ENCODE data around the gene KRTAP10-8.

The KRTAP10-8 gene

DNA sequence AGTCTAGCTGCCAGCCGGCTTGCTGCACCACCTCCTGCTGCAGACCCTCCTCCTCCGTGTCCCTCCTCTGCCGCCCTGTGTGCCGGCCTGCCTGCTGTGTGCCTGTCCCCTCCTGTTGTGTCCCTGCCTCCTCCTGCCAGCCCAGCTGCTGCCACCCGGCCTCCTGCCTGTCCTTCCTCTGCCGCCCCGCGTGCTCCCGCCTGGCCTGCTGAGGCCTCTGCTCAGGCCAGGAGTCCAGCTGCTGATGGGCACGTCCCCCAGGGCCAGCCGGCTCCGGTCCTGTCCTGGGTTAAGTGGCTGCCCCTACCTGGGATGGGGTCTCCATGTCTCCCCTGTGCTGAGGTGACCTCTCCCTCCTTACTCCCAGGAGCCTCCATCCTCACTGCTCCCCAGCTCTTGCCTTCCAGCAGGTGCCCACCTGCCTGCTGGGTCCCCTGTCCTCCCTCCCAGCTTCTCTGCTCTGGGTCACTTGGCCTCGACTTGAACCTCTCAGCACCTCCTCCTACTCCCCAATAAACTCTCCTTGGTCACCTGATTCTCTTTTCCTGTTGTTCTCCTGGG, 870 bp downstream of the KRTAP10-8 start:
- Histone ChIP-seq H3K27me3 (ENCODE audit: insufficient read depth, low read length) (no peaks in the 10 kb centered on the region), H3K36me3 (ENCODE audit: insufficient read depth, low read length) (no peaks in the 10 kb centered on the region), H3K9me3 (ENCODE audit: low read length) (peaks cover 3% of the 10 kb centered on the region), H2AFZ (ENCODE audit: low read depth, low read length) (no peak overlapping the region), H3K4me3 (ENCODE audit: low read length) (no peak overlapping the region), H3K4me1 (ENCODE audit: insufficient read depth, low read length) (no peaks in the 10 kb centered on the region)

DNA sequence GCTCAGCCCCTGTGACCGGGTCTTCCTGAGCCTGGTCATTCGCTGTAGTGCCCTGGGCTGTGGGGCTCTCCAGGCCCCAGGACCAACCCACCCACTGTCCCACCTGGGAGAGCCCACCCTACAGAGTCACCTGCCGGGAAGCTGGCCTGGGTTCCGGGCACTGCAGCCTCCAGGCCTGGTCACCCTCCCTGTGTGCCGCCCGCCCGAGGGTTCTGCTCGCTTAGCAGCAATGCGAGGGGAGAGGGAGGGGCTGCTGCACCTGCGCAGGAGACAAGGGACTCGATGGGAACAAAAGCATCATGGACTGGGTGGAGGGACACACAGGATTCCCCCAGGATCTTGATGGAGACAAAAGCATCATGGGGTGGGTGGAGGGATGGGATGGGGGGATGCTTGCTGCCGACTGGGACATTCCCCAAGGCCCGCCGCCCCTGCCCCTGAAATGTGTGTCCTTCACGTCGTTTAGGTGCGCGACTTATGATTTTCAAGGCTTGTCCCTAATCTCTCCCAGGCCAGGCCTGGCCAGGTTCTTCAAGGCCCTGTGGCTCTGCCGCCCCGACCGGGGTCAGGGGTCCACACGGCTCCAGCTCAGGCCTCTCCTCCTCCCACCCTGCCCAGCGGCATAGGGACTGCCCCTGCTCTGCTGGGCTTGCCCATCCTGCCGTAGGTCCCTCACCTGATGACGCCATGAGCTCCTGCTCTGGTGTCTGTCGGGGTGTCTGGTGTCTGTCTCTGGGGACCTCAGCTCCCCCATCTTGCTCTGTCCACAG, 1.7 kb downstream of the KRTAP10-8 start:
- no peak overlapping the region for H2AFZ ChIP-seq (ENCODE audit: low read depth, low read length)
- no peaks in the 10 kb centered on the region for H3K4me1 ChIP-seq (ENCODE audit: insufficient read depth, low read length)
- no peaks in the 10 kb centered on the region for H3K36me3 ChIP-seq (ENCODE audit: insufficient read depth, low read length)
- no peak overlapping the region for H3K4me3 ChIP-seq (ENCODE audit: low read length)
- H3K9me3 ChIP-seq (ENCODE audit: low read length) = peaks cover 3% of the 10 kb centered on the region
- H3K27me3 ChIP-seq (ENCODE audit: insufficient read depth, low read length) = no peaks in the 10 kb centered on the region

DNA sequence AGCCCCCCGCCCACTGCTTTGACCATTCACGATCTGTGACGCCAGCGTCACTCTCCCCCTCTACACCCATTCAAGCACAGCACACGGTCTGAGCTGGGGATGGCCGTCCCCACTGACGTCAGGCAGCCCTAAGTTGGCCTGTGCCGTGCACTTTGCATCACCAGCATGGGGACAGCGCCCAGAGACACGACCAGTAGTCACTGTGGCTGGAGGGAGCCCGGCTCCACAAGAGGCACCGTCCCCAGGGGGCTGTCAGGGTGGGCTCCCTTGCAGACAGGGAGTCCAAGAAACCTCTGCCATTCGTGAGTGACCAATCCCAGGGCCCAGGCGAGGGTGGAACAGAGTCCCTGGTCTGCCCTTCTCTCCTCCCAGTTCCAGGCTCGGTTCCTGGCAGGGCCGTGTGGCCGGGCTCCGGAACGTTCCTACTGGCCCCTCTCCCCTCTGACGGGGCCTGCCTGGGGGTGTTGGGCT, 2.3 kb downstream of the KRTAP10-8 start:
- Histone ChIP-seq H3K4me3 (ENCODE audit: low read length) (no peak overlapping the region), H3K36me3 (ENCODE audit: insufficient read depth, low read length) (no peaks in the 10 kb centered on the region), H3K27me3 (ENCODE audit: insufficient read depth, low read length) (no peaks in the 10 kb centered on the region), H3K9me3 (ENCODE audit: low read length) (peaks cover 3% of the 10 kb centered on the region), H3K4me1 (ENCODE audit: insufficient read depth, low read length) (no peaks in the 10 kb centered on the region), H2AFZ (ENCODE audit: low read depth, low read length) (no peak overlapping the region)

DNA sequence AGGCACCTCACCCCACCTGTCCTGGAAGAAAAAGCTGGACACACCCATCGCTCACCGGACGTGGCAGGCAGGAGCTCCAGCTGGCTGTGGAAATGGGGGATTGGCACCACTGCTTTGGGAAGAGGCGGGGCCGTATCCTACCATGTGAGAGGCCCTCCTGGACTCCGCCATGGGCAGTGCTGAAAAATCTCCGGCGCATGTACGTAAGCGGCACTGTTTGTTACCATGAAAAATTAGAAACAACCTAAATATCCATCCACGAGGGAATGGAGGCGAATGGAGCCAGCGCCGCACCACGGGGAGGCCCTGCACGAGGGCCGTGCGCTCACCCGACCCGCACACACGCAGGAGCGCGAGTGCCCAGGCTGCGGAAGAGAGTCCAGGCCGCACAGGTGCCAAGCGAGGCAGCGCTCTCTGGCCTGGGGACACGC, 3.1 kb downstream of the KRTAP10-8 start:
- Histone ChIP-seq H3K36me3 (ENCODE audit: insufficient read depth, low read length) (no peaks in the 10 kb centered on the region), H3K9me3 (ENCODE audit: low read length) (peaks cover 3% of the 10 kb centered on the region), H2AFZ (ENCODE audit: low read depth, low read length) (no peak overlapping the region), H3K4me3 (ENCODE audit: low read length) (no peak overlapping the region), H3K27me3 (ENCODE audit: insufficient read depth, low read length) (no peaks in the 10 kb centered on the region), H3K4me1 (ENCODE audit: insufficient read depth, low read length) (no peaks in the 10 kb centered on the region)

DNA sequence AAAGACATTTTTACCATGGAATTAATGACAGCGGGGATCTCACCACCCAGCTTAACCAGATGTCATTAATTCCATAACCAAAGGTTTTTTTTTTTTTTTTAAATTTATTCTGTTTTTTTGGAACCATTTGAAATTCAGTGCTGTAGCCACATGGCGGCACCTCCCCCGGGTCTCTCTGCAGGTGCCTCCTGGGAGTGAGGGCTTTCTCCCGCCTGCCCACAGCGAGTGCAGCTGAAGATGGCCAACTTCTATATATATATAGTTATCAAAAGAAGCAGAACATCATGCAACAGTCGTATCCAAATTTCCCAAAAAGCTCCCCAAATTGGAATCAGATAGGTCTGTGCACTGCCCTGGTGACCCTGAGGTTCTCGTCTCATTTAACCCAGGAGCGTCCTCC, 3.6 kb downstream of the KRTAP10-8 start:
- Histone ChIP-seq H3K27me3 (ENCODE audit: insufficient read depth, low read length) (no peaks in the 10 kb centered on the region), H2AFZ (ENCODE audit: low read depth, low read length) (no peak overlapping the region), H3K4me1 (ENCODE audit: insufficient read depth, low read length) (no peaks in the 10 kb centered on the region), H3K4me3 (ENCODE audit: low read length) (no peak overlapping the region), H3K9me3 (ENCODE audit: low read length) (peaks cover 3% of the 10 kb centered on the region), H3K36me3 (ENCODE audit: insufficient read depth, low read length) (no peaks in the 10 kb centered on the region)

DNA sequence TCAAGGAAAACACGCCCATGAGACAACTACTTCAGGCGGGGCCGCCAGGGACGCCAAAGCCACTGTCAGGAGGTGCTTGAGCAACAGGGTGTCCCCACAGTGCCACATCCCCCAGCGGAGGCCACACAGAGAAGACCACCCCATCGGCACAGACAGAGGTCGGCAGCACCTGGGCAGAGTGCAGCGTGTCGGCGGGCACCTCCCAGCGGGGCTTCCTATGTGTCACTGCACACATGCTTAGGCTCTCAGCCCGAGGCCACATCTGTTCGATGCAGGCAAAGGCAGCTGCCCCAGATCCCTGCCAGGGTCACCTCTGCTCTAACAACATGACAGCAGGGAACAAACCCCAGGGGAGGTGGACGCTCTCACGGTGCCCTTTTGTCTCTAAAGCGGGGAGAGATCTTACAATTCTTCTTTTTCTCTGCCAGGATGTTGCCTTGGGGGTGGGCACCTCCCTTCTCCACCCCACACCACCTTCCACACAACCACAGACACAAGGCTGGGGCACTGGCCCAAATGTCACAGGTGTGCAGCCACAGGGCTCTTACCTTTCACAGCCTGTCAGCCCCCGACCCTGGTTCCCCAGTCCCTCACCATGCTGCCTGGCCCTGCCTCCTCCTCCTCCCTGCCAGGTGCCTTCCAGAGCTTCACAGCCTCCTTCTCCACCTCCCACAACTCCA, 4.2 kb downstream of the KRTAP10-8 start:
- H3K27me3 ChIP-seq (ENCODE audit: insufficient read depth, low read length) = no peaks in the 10 kb centered on the region
- no peaks in the 10 kb centered on the region for H3K4me1 ChIP-seq (ENCODE audit: insufficient read depth, low read length)
- H3K9me3 ChIP-seq (ENCODE audit: low read length) = peaks cover 3% of the 10 kb centered on the region
- no peak overlapping the region for H3K4me3 ChIP-seq (ENCODE audit: low read length)
- no peaks in the 10 kb centered on the region for H3K36me3 ChIP-seq (ENCODE audit: insufficient read depth, low read length)
- no peak overlapping the region for H2AFZ ChIP-seq (ENCODE audit: low read depth, low read length)

DNA sequence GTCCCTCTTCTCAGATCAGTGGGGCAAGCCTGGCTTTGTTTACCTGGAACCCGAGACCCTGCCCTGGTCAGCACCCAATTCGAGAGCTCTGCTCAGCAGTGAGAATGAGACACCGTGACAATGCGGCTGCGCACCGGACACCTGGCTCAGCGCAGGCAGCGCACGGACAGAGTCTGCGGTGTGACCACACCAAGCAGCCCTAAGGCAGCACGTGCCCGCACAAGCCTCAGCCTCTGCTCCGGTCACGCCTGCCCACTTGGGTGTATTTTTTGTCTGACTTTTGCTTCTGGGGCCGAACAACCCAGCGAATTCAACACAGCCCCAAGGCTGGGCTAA, 4.7 kb downstream of the KRTAP10-8 start:
- Histone ChIP-seq H3K27me3 (ENCODE audit: insufficient read depth, low read length) (no peaks in the 10 kb centered on the region), H3K36me3 (ENCODE audit: insufficient read depth, low read length) (no peaks in the 10 kb centered on the region), H2AFZ (ENCODE audit: low read depth, low read length) (no peak overlapping the region), H3K9me3 (ENCODE audit: low read length) (peaks cover 3% of the 10 kb centered on the region), H3K4me1 (ENCODE audit: insufficient read depth, low read length) (no peaks in the 10 kb centered on the region), H3K4me3 (ENCODE audit: low read length) (no peak overlapping the region)

DNA sequence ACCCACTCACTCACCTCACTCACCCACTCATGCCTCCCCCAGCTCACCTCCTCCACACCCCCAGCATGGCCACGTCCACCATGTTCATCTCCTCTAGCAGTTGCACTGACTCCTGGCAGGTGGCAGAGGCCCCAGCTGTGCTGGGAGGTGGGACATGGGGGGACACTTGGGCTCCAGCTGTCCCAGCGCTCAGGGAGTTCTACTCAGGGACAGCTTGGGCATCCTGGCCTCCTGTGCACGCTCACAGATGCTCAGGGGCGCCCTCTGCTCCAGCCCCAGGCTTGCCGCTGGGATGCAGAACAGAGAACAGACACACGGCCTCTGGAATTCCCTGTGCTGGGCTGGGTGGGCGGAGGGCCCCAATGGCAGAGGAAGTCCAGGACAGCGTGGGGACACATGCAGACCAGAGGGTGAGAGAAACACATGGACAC, 5.2 kb downstream of the KRTAP10-8 start:
- Histone ChIP-seq H3K4me1 (ENCODE audit: insufficient read depth, low read length) (no peaks in the 10 kb centered on the region), H2AFZ (ENCODE audit: low read depth, low read length) (no peak overlapping the region), H3K27me3 (ENCODE audit: insufficient read depth, low read length) (no peaks in the 10 kb centered on the region), H3K4me3 (ENCODE audit: low read length) (no peak overlapping the region), H3K36me3 (ENCODE audit: insufficient read depth, low read length) (no peaks in the 10 kb centered on the region), H3K9me3 (ENCODE audit: low read length) (no peaks in the 10 kb centered on the region)

DNA sequence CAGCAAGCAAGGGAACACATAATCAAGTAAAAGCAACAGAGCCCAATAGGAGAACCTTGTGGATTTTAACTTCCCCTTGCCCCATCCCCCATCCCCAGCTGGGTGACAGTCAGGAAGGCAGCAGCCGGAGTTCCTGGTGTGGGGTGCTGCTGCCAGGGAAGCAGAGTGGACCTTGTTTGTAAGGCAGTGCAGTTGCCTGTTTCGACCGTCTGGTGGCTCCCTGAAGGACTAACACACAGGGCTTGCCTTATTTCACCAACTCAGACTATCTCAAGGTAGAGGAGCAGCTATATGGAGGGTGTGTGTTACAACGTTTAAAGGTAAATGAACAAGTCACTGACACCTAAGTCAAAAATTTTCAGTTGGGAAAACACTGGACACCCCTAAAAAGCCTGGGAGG, 6.6 kb downstream of the KRTAP10-8 start:
- Histone ChIP-seq H3K36me3 (ENCODE audit: insufficient read depth, low read length) (no peaks in the 10 kb centered on the region), H3K4me1 (ENCODE audit: insufficient read depth, low read length) (no peaks in the 10 kb centered on the region), H3K4me3 (ENCODE audit: low read length) (no peak overlapping the region), H2AFZ (ENCODE audit: low read depth, low read length) (no peak overlapping the region), H3K9me3 (ENCODE audit: low read length) (no peaks in the 10 kb centered on the region), H3K27me3 (ENCODE audit: insufficient read depth, low read length) (no peaks in the 10 kb centered on the region)

DNA sequence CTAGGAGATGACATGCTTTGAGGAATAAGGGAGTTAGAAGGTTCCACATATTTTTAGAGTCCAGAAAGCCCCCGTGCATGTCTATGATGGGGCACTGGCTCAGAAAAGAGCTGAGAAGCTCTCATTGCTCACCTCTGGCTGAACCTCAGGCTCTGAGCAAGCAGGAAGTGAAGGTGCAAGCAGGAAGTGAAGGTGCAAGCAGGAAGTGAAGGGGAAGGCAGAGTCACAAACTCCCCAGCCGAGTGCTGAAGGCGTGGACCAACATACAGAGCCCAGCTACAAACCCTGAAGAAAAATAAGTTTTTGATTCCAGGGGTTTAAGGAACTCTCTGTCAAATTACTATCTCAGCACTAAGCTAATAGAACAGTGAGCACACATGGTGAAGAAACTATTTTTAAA, 7.0 kb downstream of the KRTAP10-8 start:
- Histone ChIP-seq H3K27me3 (ENCODE audit: insufficient read depth, low read length) (no peaks in the 10 kb centered on the region), H3K9me3 (ENCODE audit: low read length) (no peaks in the 10 kb centered on the region), H3K4me3 (ENCODE audit: low read length) (no peak overlapping the region), H2AFZ (ENCODE audit: low read depth, low read length) (no peak overlapping the region), H3K36me3 (ENCODE audit: insufficient read depth, low read length) (no peaks in the 10 kb centered on the region), H3K4me1 (ENCODE audit: insufficient read depth, low read length) (no peaks in the 10 kb centered on the region)

DNA sequence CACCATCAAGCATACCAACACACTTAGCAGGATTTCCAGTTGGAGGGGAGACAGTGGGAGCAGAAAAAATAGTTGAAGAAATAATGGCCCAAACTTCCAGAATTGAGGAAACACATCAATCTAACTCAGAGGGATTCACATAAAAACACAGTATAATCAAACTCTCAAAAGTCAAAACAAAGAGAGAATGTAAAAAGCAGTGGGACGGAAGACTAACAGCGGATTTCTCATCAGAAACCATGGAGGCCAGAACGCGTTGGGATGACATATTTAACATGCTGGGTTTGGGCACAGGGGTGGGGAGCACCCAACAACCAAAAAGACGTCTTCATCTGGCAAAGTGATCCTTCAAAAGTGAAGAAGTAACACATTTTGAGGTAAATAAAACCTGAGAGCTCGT, 8.0 kb downstream of the KRTAP10-8 start:
- Histone ChIP-seq H3K9me3 (ENCODE audit: low read length) (no peaks in the 10 kb centered on the region), H3K4me3 (ENCODE audit: low read length) (no peak overlapping the region), H3K27me3 (ENCODE audit: insufficient read depth, low read length) (no peaks in the 10 kb centered on the region)

DNA sequence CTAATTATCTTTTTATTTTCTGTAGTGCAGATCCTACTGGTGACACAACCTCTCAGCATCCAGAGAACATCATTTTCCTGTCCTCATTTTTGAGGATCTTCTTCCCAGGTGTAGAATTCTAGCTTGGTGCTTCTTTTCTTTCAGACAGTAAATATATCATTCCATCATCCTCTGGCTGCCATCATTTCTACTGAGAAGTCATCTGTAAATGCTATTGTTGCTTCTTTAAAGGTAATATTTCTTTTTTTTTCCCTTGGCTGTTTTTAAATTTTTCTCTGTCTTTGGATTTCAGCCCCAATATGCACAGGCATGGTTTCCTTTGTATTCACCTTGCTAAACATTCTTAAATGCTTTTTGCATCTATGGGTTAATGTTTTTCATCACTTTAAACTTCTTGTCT, 11.7 kb downstream of the KRTAP10-8 start:
- H3K27me3 ChIP-seq (ENCODE audit: insufficient read depth, low read length) = no peaks in the 10 kb centered on the region
- no peak overlapping the region for H3K4me3 ChIP-seq (ENCODE audit: low read length)
- H2AFZ ChIP-seq (ENCODE audit: low read depth, low read length) = no peak overlapping the region
- no peaks in the 10 kb centered on the region for H3K36me3 ChIP-seq (ENCODE audit: insufficient read depth, low read length)
- no peaks in the 10 kb centered on the region for H3K9me3 ChIP-seq (ENCODE audit: low read length)
- no peaks in the 10 kb centered on the region for H3K4me1 ChIP-seq (ENCODE audit: insufficient read depth, low read length)

More for the DNA sequence above, 8.0 kb downstream of the KRTAP10-8 start:
- Histone ChIP-seq H2AFZ (ENCODE audit: low read depth, low read length) (no peak overlapping the region), H3K4me1 (ENCODE audit: insufficient read depth, low read length) (no peaks in the 10 kb centered on the region), H3K36me3 (ENCODE audit: insufficient read depth, low read length) (no peaks in the 10 kb centered on the region)

DNA sequence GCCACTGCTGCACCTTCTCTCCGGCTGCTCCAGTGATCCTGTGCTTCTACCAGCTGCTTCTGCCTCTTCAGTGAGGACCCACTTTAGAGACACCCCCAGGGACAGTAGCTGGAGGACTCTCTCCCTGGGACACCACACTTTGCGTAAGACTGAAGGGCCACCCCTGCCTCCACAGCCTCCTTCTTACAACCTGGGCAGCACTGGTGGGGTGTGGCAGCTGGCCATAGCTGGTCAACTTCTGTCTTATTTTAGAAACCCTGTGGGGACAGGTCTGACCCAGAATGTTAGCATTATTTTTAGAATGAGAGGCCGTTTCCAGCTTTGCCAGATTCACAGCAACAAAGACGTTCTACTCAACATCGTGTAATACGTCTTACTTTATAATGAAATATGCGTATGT, 13.9 kb downstream of the KRTAP10-8 start:
- no peaks in the 10 kb centered on the region for H3K27me3 ChIP-seq (ENCODE audit: insufficient read depth, low read length)
- peaks cover 2% of the 10 kb centered on the region for H3K9me3 ChIP-seq (ENCODE audit: low read length)
- H2AFZ ChIP-seq (ENCODE audit: low read depth, low read length) = no peak overlapping the region
- no peaks in the 10 kb centered on the region for H3K36me3 ChIP-seq (ENCODE audit: insufficient read depth, low read length)
- no peak overlapping the region for H3K4me3 ChIP-seq (ENCODE audit: low read length)
- no peaks in the 10 kb centered on the region for H3K4me1 ChIP-seq (ENCODE audit: insufficient read depth, low read length)

Measured in neuron (in vitro differentiated cells).